ENCODE measurements around the gene GABBR2. TPM values are rescaled to one million over a fixed set of nuclear protein-coding genes. Genes with fewer than 3 reads are reported as not detected.

The GABBR2 gene
- total RNA-seq, 4 donors from 2014 or later, result 0.17 to 0.26 TPM; not detected in 2

GRCh38 chr9:98367371-98367900 lies 341.3 kb downstream of the GABBR2 start:
- Histone ChIP-seq H3K27me3 (no peaks in the 10 kb centered on the region), H3K36me3 (no peaks in the 10 kb centered on the region), H3K27ac (replicated peaks in 1 of 4) (no peak overlapping the region), H3K4me1 (no peaks in the 10 kb centered on the region), H3K9me3 (peaks cover 0 to 15% (median 10%) of the 10 kb centered on the region in 4 donors), H3K4me3 (no peak overlapping the region)
- peak; percentile 55 for DNase-seq (ENCODE audit: extremely low spot score)
- intact Hi-C loops (cut with DNase I), result no loop called here
- TF ChIP-seq EP300 (IDR thresholded peaks at IDR 0.05) (no peak), CTCF (IDR thresholded peaks at IDR 0.05) (no peak), POLR2A (IDR thresholded peaks at IDR 0.05; ENCODE audit: low read depth) (no peak), POLR2AphosphoS5 (IDR thresholded peaks at IDR 0.05) (no peak)
- 83% methylated on average over 5 of the region's 5 CpGs for WGBS

DNA sequence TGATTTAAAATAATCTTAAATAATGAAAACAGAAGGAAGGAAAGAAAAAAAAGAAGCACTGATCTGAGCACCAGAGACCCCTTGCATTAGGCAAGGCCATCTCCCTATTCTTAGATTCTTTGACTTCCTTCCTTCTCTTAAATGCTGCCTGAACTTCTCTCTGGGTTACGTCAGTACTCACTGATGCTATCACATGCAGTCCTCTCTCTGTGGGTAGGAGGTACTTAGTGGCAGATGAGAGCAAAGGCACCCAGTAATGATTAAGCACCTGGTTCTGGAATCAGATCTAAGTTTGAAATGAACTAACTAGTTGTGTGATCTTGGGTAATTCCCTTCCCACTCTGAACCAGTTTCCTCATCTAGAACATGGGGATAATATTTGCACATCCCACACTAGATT lies 343.0 kb downstream of the GABBR2 start:
- H3K27me3 ChIP-seq, result no peaks in the 10 kb centered on the region

GRCh38 chr9:98365227-98365669 lies 343.5 kb downstream of the GABBR2 start:
- H3K4me1 ChIP-seq, result no peaks in the 10 kb centered on the region
- no peak for DNase-seq (ENCODE audit: extremely low spot score)
- H3K27me3 ChIP-seq, result no peaks in the 10 kb centered on the region
- H3K36me3 ChIP-seq, result no peaks in the 10 kb centered on the region
- peaks cover 0 to 15% (median 10%) of the 10 kb centered on the region in 4 donors for H3K9me3 ChIP-seq
- TF ChIP-seq CTCF (IDR thresholded peaks at IDR 0.05) (peak in 2 of 3 experiments; percentile 10 to 12), POLR2A (IDR thresholded peaks at IDR 0.05; ENCODE audit: low read depth) (no peak), POLR2AphosphoS5 (IDR thresholded peaks at IDR 0.05) (no peak)
- no peak overlapping the region for H3K4me3 ChIP-seq
- WGBS, result 76% methylated on average over 1 of the region's 1 CpG
- intact Hi-C loops (cut with DNase I), result no loop called here
- H3K27ac ChIP-seq (replicated peaks in 1 of 4), result no peak overlapping the region

More for the DNA sequence above, 343.0 kb downstream of the GABBR2 start:
- peaks cover 0 to 15% (median 10%) of the 10 kb centered on the region in 4 donors for H3K9me3 ChIP-seq
- no peaks in the 10 kb centered on the region for H3K36me3 ChIP-seq
- H3K4me3 ChIP-seq, result no peak overlapping the region
- DNase-seq (ENCODE audit: extremely low spot score), result no peak
- no peak overlapping the region for H3K27ac ChIP-seq (replicated peaks in 1 of 4)
- H3K4me1 ChIP-seq, result no peaks in the 10 kb centered on the region
- 79% methylated on average over 1 of the region's 1 CpG for WGBS
- no peak for TF ChIP-seq CTCF (IDR thresholded peaks at IDR 0.05)
- no peak for TF ChIP-seq POLR2A (IDR thresholded peaks at IDR 0.05; ENCODE audit: low read depth)
- TF ChIP-seq EP300 (IDR thresholded peaks at IDR 0.05), result no peak
- TF ChIP-seq POLR2AphosphoS5 (IDR thresholded peaks at IDR 0.05), result no peak
- intact Hi-C loops (cut with DNase I), result no loop called here

- 70% methylated on average over 4 of the region's 4 CpGs for WGBS
- no peaks in the 10 kb centered on the region for H3K36me3 ChIP-seq
- H3K4me1 ChIP-seq, result no peaks in the 10 kb centered on the region
- peaks cover 0 to 15% (median 10%) of the 10 kb centered on the region in 4 donors for H3K9me3 ChIP-seq
- intact Hi-C loops (cut with DNase I), result no loop called here
- H3K4me3 ChIP-seq, result no peak overlapping the region
- H3K27ac ChIP-seq (replicated peaks in 1 of 4), result no peak overlapping the region
- DNase-seq (ENCODE audit: extremely low spot score), result peak; percentile 60
- TF ChIP-seq EP300 (IDR thresholded peaks at IDR 0.05) (no peak), CTCF (IDR thresholded peaks at IDR 0.05) (no peak), POLR2AphosphoS5 (IDR thresholded peaks at IDR 0.05) (no peak), POLR2A (IDR thresholded peaks at IDR 0.05; ENCODE audit: low read depth) (no peak)
- H3K27me3 ChIP-seq, result peaks cover 0 to 6% (median 0%) of the 10 kb centered on the region in 4 donors
Observed at GRCh38 chr9:98364086-98364485, 344.6 kb downstream of the GABBR2 start.

GRCh38 chr9:98363644-98364043 lies 345.1 kb downstream of the GABBR2 start:
- intact Hi-C loops (cut with DNase I), result no loop called here
- WGBS, result 41% methylated on average over 6 of the region's 6 CpGs

More at GRCh38 chr9:98363644-98364043, 345.1 kb downstream of the GABBR2 start:
- Histone ChIP-seq H3K36me3 (no peaks in the 10 kb centered on the region), H3K4me1 (no peaks in the 10 kb centered on the region), H3K27me3 (peaks cover 0 to 6% (median 0%) of the 10 kb centered on the region in 4 donors), H3K4me3 (no peak overlapping the region), H3K27ac (replicated peaks in 1 of 4) (no peak overlapping the region), H3K9me3 (peaks cover 0 to 15% (median 10%) of the 10 kb centered on the region in 4 donors)
- DNase-seq (ENCODE audit: extremely low spot score), result no peak
- no peak for TF ChIP-seq CTCF (IDR thresholded peaks at IDR 0.05)
- no peak for TF ChIP-seq POLR2AphosphoS5 (IDR thresholded peaks at IDR 0.05)
- TF ChIP-seq POLR2A (IDR thresholded peaks at IDR 0.05; ENCODE audit: low read depth), result no peak
- TF ChIP-seq EP300 (IDR thresholded peaks at IDR 0.05), result no peak
